ENCODE measurements around the gene APBA2.
A peak's percentile ranks its signal among the peaks of the same experiment; 100 is the strongest.

The APBA2 gene

DNA sequence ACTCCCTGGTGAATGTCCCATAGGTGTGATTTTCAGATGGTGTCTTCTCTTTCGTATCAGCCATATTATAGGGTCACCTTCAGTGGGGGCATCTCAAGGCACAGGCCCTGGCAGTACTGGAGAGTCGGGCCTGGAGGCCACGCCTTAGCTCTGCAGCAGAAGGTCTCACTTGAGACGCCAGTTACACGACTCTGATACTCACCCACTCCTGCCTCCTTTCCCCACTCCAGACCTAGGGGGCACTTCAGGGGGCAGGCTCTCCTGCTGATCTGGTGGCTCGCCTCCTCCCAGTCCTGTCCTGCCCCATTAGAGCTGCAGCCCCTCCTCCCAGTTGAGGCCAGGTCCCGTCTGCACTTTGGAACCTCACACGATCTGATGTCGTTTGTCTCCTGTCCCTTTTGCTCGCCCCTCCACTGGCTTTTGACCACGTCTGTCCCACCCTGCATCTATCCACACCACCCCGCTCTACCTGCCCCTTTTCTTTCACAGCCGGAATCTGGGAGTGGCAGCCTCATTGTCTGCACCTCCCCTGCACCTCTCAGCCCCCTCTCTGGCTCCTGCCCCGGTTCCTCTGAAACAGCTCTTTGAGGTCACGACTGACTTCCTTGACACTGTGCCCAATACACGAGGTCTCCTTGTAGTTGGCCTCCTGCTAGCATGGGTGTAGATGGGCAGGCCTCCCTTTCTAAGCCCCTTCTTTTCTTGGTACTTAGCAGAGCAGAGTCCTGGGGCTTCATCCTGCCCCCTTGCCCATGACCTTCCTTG lies 201.9 kb downstream of the APBA2 start:
- no peak for TF ChIP-seq EZH2 (IDR thresholded peaks at IDR 0.05; ENCODE audit: borderline replicate concordance, low read depth, low read length, severe bottlenecking)
- TF ChIP-seq, protein P1, sequence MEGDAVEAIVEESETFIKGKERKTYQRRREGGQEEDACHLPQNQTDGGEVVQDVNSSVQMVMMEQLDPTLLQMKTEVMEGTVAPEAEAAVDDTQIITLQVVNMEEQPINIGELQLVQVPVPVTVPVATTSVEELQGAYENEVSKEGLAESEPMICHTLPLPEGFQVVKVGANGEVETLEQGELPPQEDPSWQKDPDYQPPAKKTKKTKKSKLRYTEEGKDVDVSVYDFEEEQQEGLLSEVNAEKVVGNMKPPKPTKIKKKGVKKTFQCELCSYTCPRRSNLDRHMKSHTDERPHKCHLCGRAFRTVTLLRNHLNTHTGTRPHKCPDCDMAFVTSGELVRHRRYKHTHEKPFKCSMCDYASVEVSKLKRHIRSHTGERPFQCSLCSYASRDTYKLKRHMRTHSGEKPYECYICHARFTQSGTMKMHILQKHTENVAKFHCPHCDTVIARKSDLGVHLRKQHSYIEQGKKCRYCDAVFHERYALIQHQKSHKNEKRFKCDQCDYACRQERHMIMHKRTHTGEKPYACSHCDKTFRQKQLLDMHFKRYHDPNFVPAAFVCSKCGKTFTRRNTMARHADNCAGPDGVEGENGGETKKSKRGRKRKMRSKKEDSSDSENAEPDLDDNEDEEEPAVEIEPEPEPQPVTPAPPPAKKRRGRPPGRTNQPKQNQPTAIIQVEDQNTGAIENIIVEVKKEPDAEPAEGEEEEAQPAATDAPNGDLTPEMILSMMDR (IDR thresholded peaks at IDR 0.05; ENCODE audit: borderline replicate concordance, extremely low read depth, low read length, poor library complexity, severe bottlenecking): no peak
- H3K4me1 ChIP-seq (ENCODE audit: insufficient read depth, low read length): no peaks in the 10 kb centered on the region
- ATAC-seq (ENCODE audit: insufficient read depth, low read depth): no peak

DNA sequence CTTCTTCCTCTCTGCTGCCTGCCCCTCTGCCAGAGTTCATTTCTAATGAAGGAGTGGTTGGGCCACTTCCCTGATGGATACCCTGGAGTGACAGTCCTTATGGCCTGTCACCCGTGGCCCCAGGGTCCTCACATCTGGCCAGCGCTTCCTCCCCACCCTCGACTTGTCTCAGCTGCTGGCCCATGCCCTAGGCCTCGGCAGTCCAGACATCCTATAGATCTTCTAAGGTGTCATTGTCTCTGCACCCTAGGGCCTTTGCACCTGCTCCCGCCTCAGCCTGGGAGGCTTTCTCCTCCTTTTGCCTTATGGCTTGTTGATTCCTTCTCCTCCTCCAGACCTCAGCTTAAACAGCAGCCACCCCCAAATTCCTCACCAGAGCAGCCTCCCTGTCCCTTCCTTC lies 202.9 kb downstream of the APBA2 start:
- TF ChIP-seq, protein P1 (IDR thresholded peaks at IDR 0.05; ENCODE audit: borderline replicate concordance, extremely low read depth, low read length, poor library complexity, severe bottlenecking): no peak
- TF ChIP-seq EZH2 (IDR thresholded peaks at IDR 0.05; ENCODE audit: borderline replicate concordance, low read depth, low read length, severe bottlenecking): no peak
- no peaks in the 10 kb centered on the region for H3K27me3 ChIP-seq (ENCODE audit: insufficient read depth, low read length, poor library complexity)
- no peaks in the 10 kb centered on the region for H4K20me1 ChIP-seq (ENCODE audit: insufficient read depth, low read length)
- H2AFZ ChIP-seq (ENCODE audit: low read depth, low read length): no peak overlapping the region
- H3K4me3 ChIP-seq (ENCODE audit: low read depth in 1 of 2, low read length in 2 of 2): no peak overlapping the region
- no peaks in the 10 kb centered on the region for H3K4me1 ChIP-seq (ENCODE audit: insufficient read depth, low read length)
- H3K4me2 ChIP-seq (ENCODE audit: insufficient read depth, low read length): no peak overlapping the region
- H3K36me3 ChIP-seq (ENCODE audit: insufficient read depth, low read length): no peaks in the 10 kb centered on the region
- no peak for ATAC-seq (ENCODE audit: insufficient read depth, low read depth)
- H3K9me3 ChIP-seq (ENCODE audit: insufficient read depth, low read length, severe bottlenecking): no peaks in the 10 kb centered on the region
- no peaks in the 10 kb centered on the region for H3K79me2 ChIP-seq (ENCODE audit: insufficient read depth, low read length)
- no peak overlapping the region for H3K9ac ChIP-seq (ENCODE audit: low read depth, low read length)
- no peak for DNase-seq
- H3K27ac ChIP-seq (ENCODE audit: low read length): no peak overlapping the region

More for the DNA sequence above, 201.9 kb downstream of the APBA2 start:
- DNase-seq: no peak
- Histone ChIP-seq H3K4me2 (ENCODE audit: insufficient read depth, low read length) (no peak overlapping the region), H3K27me3 (ENCODE audit: insufficient read depth, low read length, poor library complexity) (no peaks in the 10 kb centered on the region), H2AFZ (ENCODE audit: low read depth, low read length) (no peak overlapping the region), H3K79me2 (ENCODE audit: insufficient read depth, low read length) (no peaks in the 10 kb centered on the region), H3K9me3 (ENCODE audit: insufficient read depth, low read length, severe bottlenecking) (no peaks in the 10 kb centered on the region), H3K9ac (ENCODE audit: low read depth, low read length) (no peak overlapping the region), H4K20me1 (ENCODE audit: insufficient read depth, low read length) (no peaks in the 10 kb centered on the region), H3K27ac (ENCODE audit: low read length) (no peak overlapping the region), H3K36me3 (ENCODE audit: insufficient read depth, low read length) (no peaks in the 10 kb centered on the region), H3K4me3 (ENCODE audit: low read depth in 1 of 2, low read length in 2 of 2) (no peak overlapping the region)

DNA sequence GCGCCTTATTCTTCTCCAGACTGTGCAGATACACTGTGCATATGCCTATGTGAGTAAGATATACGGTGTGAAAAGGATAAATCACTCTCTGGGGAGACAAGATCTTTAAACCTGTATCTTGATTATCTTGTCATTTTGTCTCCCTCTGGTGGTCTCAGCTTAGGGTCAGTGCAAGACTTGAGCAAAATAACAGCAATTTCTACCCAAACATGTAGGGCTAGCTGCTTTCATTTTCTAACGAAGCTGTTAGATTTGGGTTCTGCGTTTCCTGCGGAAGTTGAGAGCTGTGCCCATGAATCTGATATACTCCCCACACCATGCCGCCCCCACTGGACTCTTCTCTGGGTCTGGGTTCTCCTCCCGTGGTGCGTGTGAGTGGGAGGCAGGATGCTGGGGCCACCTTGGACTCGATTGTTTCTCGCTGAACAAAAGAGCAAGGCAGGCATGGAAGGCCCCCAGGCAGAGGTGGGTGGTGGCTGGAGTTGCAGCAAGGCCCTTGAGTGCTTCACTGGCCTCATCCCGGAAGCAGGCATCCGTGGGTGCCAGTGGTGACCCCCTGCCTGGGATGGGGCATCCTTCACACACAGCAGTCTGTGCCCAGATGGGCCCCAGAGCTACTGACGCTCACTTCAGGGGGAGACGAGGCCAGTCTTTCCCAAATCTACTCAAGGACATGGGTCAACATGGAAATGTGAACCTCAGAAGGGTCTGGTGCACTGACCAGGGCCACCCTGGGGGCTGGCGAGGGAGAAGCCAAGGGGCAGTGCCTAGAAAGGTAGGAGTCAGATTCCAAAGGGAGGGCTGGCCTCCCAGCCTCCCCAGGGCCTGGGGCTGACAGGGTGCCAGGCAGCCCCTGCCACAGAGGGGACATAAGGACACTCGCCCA lies 204.2 kb downstream of the APBA2 start:
- no peak overlapping the region for H3K27ac ChIP-seq (ENCODE audit: low read length)
- no peak overlapping the region for H3K9ac ChIP-seq (ENCODE audit: low read depth, low read length)
- H3K9me3 ChIP-seq (ENCODE audit: insufficient read depth, low read length, severe bottlenecking): no peaks in the 10 kb centered on the region
- no peaks in the 10 kb centered on the region for H4K20me1 ChIP-seq (ENCODE audit: insufficient read depth, low read length)
- no peaks in the 10 kb centered on the region for H3K36me3 ChIP-seq (ENCODE audit: insufficient read depth, low read length)
- H3K4me3 ChIP-seq (ENCODE audit: low read depth in 1 of 2, low read length in 2 of 2): no peak overlapping the region
- TF ChIP-seq, protein P1 (IDR thresholded peaks at IDR 0.05; ENCODE audit: borderline replicate concordance, extremely low read depth, low read length, poor library complexity, severe bottlenecking): peak; percentile 17
- no peak for TF ChIP-seq EZH2 (IDR thresholded peaks at IDR 0.05; ENCODE audit: borderline replicate concordance, low read depth, low read length, severe bottlenecking)
- H3K79me2 ChIP-seq (ENCODE audit: insufficient read depth, low read length): no peaks in the 10 kb centered on the region
- no peak overlapping the region for H3K4me2 ChIP-seq (ENCODE audit: insufficient read depth, low read length)
- no peaks in the 10 kb centered on the region for H3K27me3 ChIP-seq (ENCODE audit: insufficient read depth, low read length, poor library complexity)
- DNase-seq: no peak
- no peaks in the 10 kb centered on the region for H3K4me1 ChIP-seq (ENCODE audit: insufficient read depth, low read length)
- H2AFZ ChIP-seq (ENCODE audit: low read depth, low read length): no peak overlapping the region
- no peak for ATAC-seq (ENCODE audit: insufficient read depth, low read depth)

Data from DND-41 (cell line).